HPDE6-E6E7 (cell line): ENCODE measurements around the gene ADCY5.

ENCODE experiments used
- DNase-seq: peaks from one replicate; pipeline ENCODE4 v3.0.0; 2011; ENCODE audit warnings: missing footprints; ENCODE audit errors: extremely low spot score

ADCY5 gene

DNA sequence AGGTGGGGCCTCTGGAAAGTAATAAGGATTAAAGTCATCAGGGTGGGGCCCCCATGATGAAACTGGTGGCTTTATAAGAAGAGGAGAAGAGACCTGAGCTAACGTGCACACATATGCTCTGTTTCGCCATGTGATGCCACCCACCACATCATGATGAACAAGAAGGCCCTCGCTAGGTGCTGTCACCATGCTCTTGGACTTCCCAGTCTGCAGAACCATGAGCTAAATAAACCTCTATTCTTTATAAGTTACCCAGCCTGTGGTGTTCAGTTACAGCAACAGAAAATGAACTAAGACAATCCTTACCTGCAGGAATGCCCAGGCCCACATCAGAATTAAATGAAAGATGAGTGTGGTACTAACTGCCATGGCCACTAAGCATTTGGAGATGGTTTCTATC lies 79.8 kb downstream of the ADCY5 start:
- DNase-seq, result no peak

DNA sequence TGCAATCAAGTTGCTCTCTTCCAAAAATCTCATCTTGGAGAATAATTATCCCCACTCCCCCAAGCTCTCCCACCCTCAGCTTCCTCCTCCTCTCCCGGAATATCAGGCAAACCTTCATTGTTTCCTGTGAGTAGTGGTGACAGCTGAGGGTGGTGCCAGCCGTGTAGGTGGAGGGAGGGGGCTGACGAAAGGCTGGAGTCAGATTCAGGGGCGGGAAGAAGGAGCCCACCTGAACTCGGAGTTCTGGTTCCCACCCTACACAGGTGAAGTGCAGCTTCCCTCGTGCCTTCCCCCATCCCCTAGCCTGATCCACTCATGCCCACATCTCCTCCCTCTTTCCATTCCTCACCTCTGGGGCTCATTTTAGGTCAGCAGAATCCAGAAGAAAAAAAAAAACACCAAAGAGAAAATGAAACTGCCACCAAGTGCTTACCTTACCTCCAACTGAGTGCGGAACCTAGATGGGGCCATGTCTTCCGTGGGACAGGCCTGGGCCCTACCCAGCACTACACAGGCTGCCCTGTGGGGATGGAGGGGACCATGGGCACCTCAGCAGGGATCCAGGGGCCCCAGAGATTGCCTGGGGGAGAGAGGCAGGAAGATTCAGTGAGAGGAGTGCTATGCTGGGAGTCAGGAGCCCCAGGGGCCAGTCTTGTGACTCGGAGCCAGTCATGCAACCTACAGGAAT lies 81.3 kb downstream of the ADCY5 start:
- DNase-seq, result no peak

DNA sequence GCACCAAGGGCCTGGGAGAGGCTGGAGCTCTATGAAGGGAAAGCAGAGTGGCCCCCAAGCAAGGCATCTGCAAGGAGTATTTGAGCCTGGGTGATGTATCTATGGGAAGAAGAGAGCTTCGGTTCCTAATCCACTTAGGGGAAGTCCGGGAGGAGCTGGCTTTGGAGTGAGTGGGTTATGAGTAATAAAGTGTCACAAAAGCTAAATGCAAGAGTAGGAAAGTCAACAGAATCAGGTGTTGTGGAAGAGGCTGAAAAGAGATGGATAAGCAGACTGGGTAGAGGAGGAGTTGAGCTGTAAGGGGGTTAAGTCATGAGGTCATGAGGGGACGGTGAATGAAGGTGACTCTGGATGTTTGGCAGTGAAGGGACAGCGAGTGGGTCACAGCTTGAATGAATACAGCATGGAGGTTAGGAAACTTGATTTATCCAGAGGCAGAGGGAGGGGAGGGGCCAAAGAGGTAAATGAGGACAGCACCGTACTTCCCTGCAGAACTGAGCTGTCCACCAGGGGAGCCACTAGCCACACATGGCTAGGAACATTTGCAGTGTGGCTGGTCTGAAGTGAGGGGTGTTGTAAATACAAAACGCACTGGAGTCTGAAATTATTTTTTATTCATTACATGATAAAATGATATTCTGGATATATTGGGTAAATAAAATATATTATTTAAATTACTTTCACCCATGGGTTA lies 83.3 kb downstream of the ADCY5 start:
- no peak for DNase-seq

DNA sequence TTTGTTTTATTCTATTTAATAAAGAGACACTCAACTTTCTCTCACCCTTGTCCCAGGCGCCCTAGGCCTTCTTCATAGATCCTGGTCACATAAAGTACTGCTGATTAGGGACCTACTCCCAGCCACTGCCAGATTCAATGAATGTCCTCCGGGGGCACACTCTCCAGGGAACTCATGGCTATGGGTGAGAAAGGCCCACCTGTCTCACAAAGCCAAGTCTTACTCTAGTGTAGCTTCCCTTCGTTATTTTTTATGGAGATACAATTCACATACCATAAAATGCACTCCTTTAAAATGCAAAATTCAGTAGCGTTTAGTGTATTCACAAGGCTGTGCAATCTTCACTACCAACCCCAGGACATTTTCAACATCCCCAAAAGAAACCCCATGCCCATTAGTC lies 87.8 kb downstream of the ADCY5 start:
- DNase-seq, result no peak

DNA sequence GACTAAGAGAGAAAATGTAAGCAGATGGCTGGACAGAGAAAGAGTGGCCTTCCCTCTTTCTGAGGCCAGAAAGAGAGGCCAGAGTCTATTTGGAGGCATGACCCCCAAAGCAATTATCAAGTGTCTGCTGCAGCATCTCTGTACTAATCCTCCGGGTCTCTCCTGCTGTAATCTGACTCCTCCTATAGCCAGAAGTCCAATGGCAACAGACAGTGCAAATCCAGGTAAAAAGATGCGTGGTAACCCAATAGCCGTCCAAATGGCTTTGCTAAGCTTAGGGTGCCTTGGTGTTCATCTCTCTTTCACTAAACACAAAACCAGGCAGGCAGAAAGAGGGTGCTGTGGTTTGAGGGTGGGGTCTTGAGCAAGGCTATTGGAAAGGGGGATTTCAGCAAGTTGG lies 91.6 kb downstream of the ADCY5 start:
- DNase-seq, result no peak

DNA sequence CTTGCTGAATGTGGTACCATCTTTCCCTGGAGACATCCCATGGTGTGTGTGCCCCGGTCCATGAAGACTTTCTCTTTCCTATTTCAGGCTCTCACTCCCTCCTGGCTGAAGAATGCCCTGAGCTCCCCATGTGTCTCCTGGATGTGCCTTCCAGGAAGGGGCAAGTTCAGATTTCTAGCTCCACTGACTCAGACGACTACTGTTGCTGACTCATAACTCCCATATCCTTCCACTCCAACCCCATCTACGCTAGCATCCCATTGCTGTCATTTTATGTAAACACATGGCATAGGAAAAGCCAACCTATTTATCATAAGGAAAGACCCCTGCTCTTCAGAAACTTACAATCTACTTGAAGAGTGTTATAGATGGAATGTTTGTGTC lies 95.0 kb downstream of the ADCY5 start:
- no peak for DNase-seq

DNA sequence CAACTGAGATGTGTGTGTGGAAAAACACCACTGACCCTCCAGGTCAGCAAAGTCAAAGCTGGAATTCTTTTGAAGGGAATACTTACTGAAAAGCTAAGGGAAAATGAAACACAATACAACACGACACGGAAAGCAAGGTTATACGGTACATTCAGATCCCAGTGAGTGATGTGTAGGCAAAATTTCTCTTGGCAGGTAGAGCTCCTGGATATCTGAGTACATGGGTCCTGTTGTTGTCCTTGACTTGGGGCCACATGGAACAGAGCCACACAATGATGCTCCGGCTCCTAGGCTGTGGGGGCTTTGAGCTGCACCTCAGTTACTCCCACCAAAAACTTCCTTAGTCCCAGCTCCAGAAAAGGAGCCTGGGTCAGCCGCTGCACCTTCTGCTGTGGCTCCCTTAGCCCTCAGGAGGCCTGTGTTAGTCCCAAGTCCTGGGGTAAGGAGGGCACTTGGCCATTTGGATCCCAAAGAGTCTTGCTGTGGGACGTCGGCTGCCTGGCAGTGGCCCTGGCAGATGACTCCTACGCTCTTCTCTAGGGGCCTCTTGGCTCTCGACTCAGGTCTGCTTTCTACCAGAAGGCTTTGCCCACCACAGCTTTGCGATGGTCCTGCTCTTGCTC lies 95.6 kb downstream of the ADCY5 start:
- DNase-seq, result no peak

DNA sequence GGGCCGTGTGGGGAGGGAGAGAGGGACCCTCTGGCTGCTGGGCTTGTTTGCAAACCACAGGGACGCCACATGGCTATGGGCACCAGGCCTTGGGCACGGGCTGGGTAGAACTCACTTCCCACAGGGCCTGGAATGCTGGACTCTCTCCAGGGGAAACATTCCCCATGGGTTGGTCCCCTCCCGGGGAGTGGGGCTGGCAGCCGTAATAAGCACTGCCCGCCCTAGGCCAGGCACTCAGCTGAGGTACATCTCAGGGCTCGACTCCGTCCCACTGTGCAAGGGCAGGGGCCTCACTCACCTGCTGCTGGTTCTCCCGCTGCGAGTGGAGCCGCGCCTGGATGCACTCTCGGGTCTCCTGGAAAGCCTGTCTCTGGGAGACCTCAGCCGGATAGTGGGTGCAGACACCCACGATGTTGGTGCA lies 96.7 kb downstream of the ADCY5 start:
- no peak for DNase-seq

DNA sequence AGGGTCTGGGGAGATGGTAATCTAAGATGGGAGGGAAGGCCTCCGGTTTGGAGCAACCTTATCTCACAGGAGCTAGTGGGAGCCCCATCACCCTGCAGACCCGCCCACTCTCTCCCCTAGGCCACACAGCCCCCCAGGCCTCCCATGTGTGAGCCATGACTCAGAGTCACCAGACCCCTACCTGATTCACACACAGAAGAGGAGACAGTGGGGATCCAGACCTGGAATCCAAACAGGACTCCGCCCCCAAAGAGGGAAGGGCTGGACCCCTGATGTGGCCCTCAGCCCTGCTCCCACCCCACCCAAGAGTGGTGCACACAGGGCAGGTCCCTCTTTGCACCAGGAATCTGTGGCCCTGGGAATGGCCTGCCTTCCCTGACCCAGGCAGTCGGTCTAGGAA lies 97.4 kb downstream of the ADCY5 start:
- DNase-seq, result no peak

DNA sequence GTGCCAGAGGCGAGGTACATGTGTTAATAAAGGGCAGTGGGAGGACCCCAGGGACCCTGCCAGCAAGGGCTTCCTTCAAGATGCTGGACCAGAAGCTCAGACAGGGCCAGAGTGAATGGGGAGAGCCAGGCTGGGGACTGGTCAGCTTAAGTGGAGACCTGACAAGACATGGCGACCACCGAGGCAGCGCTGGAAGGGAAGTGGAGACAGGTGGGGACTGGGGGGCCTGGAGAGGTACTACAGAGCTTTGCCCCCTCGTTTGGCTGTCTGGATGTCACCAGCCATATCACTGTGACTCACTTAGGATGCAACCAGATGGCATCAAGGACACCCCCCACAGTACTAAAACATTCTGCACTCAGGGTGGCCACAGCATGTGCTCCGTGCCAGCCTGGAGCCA lies 97.9 kb downstream of the ADCY5 start:
- no peak for DNase-seq

DNA sequence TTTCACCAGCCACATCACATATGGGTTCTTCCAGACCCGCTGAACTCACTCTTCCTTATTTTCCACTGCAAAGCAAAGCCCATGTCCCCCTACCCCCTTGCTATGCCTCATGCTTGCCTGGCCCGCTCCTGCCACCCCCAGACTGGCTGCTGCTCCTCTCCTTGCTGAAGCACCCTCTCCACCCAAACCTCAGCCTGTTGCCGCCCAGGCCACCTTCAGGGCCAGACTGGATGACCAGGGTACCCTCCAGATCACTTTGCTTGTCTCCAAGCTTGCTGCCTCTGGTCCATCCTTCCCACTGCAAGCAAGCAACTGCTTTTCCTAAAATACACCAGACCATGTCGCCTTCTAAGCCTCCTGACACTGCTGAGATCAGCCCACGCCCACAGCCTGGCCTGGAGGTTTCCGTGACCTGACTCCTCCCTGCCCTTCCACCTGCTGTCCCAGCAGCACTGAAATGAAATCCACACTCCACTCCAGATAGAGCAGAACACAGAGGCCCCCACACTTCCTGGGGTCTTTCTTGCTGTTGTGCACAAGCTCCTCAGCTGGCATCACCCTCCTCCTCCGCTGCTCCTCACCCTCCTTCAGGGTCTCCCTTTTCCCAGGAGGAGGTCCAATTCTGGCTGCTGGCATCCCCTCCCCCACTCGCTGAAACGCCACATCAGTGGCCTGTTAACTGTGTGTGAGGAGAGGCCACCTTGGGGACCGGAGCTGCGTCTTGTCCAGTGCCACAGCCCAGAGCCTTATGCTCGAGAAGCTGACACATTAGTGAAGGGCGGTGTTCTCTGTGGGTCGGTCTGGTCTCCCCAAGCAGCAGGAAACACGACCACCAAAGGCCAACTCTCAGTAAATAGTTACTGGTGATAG lies 99.1 kb downstream of the ADCY5 start:
- DNase-seq, result no peak

DNA sequence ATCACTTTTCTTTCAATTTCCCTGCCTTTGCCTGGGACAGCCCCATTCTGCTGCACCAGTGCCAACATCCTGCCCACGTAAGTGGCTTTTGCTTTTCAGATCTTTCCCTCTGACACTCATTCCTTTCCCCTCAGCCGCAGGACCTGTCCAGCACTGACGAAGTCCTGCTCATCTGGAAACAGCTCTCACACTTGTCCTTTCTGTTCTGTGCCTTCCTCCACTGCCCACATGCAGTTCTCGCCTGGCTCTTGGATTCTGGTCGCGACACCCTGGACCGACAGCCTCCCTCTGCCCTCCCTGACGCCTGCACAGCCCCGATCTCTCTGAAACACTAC lies 99.7 kb downstream of the ADCY5 start:
- DNase-seq, result no peak

DNA sequence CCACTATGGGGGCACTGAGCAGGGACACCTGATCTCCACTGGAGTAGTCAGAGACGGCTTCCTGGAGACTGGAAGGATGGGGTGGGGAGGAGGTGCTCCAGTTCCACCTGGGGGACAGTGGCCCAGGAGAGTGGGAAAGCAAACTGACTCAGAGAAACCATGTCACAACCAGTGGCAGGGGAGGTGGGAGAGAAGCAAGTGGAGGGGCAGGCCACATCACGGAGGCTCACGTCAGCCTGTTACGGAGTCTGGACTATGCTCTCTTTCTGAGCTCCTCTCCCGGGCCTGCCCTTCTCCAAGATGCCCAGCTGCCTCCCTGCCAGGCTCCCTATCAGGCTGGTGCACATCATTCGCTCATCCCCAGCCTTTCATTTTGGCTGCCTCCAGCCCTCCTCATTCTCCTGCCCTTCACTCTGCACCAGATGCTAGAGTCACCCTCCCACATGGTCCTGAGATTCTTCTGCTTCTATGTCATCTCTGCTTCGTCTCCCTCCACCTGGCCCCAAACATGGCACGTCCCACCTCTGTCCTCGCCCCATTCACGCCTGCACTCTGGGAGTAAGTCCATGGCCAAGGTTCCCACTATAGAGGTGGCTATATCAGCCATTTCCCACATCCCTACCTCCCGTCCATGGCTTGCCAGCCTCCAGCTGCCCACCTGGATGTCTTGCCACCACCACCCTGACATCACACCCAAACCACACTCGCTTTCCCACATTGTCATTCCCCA lies 100.3 kb downstream of the ADCY5 start:
- DNase-seq, result no peak

DNA sequence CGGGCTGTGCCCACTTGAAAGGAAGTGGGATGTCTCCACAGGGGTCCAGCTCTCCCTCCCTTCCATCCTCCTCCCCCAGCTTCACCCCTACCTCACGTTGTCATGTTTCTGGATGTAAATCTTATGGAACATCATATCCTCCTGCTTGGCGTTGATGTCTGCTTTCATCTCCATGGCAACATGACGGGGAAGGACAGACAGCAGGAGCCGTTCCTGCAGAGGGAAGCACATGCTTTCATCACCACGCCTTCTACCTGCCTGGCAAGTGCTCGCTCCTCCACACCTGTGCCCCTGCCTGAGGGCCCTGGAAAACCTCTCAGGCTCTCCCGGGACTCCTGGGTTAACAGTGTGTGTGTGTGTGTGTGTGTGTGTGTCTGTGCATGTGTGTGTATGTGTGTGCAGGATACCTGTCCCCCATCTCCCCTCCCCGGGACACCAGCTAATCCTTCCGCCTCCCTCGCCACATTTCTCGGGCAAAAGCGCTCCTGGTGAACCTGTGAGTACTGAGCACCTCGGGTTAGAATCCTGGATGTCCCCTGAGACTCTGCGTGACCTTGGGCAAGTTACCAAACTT lies 101.1 kb downstream of the ADCY5 start:
- no peak for DNase-seq

DNA sequence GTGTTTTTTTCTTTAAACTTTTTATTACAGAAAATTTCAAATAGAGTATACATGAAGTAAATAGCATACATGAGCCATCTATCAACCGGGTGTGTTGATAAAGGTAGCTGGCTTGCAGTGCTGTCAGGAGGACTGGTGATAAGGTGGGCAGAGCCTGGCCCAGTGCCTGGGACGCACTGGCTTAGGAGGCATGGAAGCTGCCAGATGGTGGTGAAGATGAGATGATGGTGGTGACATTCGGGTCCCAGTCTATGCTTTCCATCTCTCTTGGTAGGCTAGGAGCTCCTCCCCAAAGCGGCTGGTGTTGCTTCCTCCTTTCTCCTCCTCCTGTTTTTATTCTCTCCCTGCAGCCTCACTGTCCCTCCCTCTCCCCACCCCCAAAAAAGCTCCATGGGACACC lies 101.7 kb downstream of the ADCY5 start:
- no peak for DNase-seq

DNA sequence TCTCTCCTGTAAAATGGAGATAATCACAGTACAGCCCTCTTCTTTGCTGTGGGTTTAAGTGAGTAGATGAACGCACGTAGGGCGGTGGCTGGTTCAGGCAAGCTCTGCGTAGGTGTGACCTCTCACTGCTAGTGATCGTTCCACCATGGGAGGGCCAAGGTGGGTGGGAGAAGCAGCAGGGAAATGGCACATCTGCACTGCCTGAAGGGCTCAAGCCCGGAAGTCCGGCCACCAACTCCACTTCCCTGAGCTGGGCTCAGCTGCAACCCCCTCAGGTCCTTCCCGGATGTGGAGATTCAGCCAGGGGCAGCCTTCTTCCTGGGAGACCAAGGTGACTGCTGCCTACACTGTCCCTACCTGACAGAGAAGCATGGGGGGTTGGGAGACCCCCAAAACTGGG lies 102.9 kb downstream of the ADCY5 start:
- DNase-seq, result no peak

DNA sequence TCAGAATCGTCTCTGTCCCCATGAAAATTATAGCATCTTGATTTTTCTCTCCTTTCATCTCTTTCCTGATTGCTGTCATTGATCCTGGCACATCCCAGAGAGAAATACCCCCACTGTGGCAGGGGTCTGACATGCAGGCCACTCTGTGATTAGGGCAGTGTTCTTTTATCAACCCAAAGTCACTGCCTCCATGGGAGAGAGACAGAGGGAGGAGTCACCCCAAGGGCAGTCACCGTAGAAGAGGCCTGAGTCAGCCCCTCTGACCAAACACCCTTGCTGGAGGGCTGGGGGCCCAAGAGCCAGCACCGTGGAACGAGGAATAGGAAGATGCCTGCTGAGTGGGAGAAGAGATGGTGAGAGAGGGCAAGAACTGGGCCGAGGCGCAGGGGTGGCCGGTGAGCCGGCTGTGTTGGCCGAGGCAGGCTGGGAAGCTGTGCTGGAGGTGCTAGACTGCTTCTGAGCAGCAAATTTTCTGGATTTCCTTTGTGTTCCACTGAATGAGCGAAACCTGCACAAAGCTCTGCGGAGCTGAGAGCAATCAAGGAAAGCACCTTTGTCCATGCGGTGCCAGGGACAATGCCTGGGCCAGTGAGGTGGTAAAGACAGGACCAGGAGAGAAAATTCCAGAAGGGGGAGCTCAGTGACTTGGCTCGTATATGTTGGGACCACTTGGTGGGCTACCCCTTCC lies 103.8 kb downstream of the ADCY5 start:
- DNase-seq, result no peak

DNA sequence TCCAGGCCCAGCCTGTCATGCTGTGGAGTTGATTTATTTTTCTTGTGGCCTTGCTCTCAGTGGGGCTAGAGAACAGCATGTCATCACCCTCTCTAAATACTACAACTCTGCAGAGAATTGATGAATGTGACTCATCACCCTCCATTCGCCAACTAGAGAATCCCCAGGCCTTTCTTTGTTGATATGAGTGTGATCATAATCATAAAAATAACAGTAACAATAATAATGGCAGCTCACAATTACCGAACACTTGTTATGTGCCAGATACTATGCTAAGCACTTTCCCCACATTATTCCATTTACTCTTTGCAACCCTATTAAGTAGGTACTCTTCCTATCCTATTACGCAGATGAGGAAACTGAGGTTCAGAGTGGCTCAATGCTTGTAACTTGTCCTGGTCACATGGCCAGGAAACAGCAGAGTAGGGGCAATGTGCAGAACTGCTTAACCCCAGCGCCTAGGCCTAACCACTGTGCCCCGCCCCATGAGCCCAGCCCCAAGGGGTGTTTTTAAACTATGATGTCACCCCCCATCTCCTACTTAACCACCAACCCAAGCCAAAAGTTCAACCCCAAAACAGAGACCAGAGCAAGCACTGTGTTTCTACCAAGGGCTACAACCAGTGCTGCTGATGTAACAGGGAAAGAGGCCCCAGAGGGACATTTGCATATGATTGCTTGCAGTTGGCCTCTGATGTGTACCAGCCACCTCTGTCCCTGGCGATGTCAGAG lies 104.5 kb downstream of the ADCY5 start:
- no peak for DNase-seq

DNA sequence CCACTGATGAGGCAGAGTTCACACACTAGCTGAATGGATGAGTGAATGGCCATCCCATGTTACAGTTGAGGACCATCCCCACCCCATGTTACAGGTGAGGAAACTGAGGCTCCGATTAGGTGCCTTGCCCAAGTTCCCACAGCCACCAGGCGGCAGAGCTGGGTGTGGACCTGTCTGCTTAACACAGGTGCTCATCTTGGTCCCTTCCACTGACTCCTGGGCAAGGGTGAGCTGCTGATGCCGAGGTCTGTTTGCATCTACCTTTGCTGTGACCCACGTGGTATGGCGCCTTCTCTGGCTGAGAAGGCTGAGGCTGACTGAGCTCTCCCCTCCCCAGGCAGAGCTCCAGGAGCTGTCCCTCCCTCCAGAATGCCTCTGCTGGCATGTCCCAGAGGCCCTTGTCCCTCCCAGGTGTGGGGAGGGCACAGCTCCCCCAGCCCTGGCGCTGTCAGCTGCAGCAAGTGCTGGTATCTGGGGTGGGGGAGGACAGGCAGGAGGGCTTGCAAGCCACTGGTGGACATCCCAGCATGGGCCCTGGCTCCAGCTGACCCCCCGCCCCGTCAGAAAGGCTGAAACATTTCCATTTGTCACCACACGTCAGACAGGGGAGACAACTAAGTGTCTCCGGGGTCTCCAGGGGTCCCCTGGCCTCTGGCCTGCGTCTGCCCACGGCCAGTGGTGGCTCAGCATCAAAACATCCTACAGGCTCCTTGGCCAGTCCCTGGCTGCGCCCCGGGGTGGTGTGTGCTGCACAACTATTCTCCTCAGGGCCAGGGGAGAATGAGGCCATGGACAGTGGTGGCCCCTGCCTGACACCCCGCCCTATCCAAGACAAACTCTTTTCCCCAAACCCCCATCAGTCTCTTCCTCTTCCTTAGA lies 105.4 kb downstream of the ADCY5 start:
- no peak for DNase-seq
